ENCODE data around the gene ADPGK. TPM values are rescaled to one million over a fixed set of nuclear protein-coding genes. Genes with fewer than 3 reads are reported as not detected.

Gene ADPGK
- total and polyA plus RNA-seq, 2 donors from 2014 or later = 23.9 to 42.5 TPM

DNA sequence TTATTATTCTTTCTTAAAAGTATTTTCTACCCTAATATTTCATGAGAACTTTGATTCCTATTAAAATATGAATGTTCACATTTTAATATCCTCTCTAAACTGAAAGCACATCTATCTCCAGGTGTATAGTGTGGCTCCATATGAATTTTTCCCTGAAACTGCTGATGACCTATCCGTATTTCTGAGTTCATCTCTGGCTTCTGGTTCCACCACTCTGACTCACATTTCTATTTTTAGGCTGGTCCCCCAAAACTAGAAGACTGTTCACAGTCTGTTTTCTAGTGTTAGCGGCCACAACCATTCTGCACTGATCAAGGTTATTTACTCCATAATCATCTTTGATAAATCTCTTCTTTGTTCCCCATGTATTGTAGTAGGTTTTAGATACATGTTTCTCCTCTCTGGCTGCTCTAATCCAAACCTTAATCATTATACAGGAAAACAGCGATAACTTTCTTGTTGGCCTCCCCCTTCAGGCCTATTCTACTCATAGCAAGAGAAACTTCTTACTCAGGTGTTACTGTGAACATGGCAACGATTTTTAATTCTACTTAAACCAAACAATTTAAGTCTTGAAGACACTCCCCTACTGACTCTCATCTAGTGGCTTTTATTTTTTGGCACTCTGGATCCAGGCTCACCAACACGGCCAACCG is 12.8 kb downstream of the ADPGK start:
- Histone ChIP-seq H3K27ac (ENCODE audit: low read depth in 2 of 2, low read length in 2 of 2) (no peak overlapping the region), H3K9me3 (ENCODE audit: control insufficient read depth in 2 of 3, insufficient read depth in 1 of 3, low read length in 3 of 3) (peaks cover 0 to 9% (median 2%) of the 10 kb centered on the region in 3 donors), H3K4me1 (ENCODE audit: control insufficient read depth in 2 of 3, insufficient read depth in 2 of 3, low read depth in 1 of 3, low read length in 3 of 3) (peaks cover 0 to 5% (median 0%) of the 10 kb centered on the region in 3 donors), H3K36me3 (ENCODE audit: control insufficient read depth in 2 of 3, insufficient read depth in 3 of 3, low read length in 3 of 3) (peaks cover 2 to 17% (median 16%) of the 10 kb centered on the region in 3 donors), H3K27me3 (ENCODE audit: control insufficient read depth, insufficient read depth, low read length) (no peaks in the 10 kb centered on the region), H3K4me3 (ENCODE audit: low read length in 3 of 3) (no peak overlapping the region), H3K9ac (ENCODE audit: low read length in 3 of 3) (no peak overlapping the region)
- TF ChIP-seq, protein P1, sequence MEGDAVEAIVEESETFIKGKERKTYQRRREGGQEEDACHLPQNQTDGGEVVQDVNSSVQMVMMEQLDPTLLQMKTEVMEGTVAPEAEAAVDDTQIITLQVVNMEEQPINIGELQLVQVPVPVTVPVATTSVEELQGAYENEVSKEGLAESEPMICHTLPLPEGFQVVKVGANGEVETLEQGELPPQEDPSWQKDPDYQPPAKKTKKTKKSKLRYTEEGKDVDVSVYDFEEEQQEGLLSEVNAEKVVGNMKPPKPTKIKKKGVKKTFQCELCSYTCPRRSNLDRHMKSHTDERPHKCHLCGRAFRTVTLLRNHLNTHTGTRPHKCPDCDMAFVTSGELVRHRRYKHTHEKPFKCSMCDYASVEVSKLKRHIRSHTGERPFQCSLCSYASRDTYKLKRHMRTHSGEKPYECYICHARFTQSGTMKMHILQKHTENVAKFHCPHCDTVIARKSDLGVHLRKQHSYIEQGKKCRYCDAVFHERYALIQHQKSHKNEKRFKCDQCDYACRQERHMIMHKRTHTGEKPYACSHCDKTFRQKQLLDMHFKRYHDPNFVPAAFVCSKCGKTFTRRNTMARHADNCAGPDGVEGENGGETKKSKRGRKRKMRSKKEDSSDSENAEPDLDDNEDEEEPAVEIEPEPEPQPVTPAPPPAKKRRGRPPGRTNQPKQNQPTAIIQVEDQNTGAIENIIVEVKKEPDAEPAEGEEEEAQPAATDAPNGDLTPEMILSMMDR (IDR thresholded peaks at IDR 0.05; ENCODE audit: borderline replicate concordance, extremely low read depth, insufficient read depth) = no peak
- DNase-seq = no peak
- no peak for FAIRE-seq
- intact Hi-C loops (cut with DNase I) = no loop called here

DNA sequence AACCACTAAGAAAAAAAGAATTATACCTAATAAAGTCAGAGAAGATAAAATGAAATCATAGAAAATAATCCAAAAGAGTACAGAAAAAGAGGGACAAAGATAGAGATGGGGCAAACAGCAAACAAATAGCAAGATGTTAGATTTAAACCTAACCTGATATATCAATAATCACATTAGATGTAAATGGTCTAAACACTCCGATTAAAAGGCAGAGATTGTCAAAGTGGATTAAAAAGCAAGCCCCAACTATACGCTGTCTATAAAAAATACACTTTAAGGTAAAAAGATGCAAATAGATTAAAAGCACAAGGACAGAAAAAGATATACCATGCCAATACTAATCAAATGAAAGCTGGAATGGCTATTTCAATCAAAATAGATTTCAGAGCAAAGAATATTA is 16.8 kb downstream of the ADPGK start:
- Histone ChIP-seq H3K9me3 (ENCODE audit: control insufficient read depth in 2 of 3, insufficient read depth in 1 of 3, low read length in 3 of 3) (peaks cover 0 to 9% (median 2%) of the 10 kb centered on the region in 3 donors), H3K27ac (ENCODE audit: low read depth in 2 of 2, low read length in 2 of 2) (no peak overlapping the region), H3K4me1 (ENCODE audit: control insufficient read depth in 2 of 3, insufficient read depth in 2 of 3, low read depth in 1 of 3, low read length in 3 of 3) (no peaks in the 10 kb centered on the region), H3K27me3 (ENCODE audit: control insufficient read depth, insufficient read depth, low read length) (no peaks in the 10 kb centered on the region), H3K9ac (ENCODE audit: low read length in 3 of 3) (no peak overlapping the region), H3K36me3 (ENCODE audit: control insufficient read depth in 2 of 3, insufficient read depth in 3 of 3, low read length in 3 of 3) (peaks cover 2 to 11% (median 8%) of the 10 kb centered on the region in 3 donors), H3K4me3 (ENCODE audit: low read length in 3 of 3) (no peak overlapping the region)
- DNase-seq = no peak
- no peak for FAIRE-seq
- TF ChIP-seq, protein P1 (IDR thresholded peaks at IDR 0.05; ENCODE audit: borderline replicate concordance, extremely low read depth, insufficient read depth) = no peak
- intact Hi-C loops (cut with DNase I) = no loop called here

GRCh38 chr15:72766025-72766424 is 17.5 kb downstream of the ADPGK start:
- H3K9me3 ChIP-seq (ENCODE audit: control insufficient read depth in 2 of 3, insufficient read depth in 1 of 3, low read length in 3 of 3) = peaks cover 0 to 9% (median 2%) of the 10 kb centered on the region in 3 donors
- no peak overlapping the region for H3K27ac ChIP-seq (ENCODE audit: low read depth in 2 of 2, low read length in 2 of 2)
- TF ChIP-seq, protein P1 (IDR thresholded peaks at IDR 0.05; ENCODE audit: borderline replicate concordance, extremely low read depth, insufficient read depth) = no peak
- DNase-seq (no peak), FAIRE-seq (no peak)
- no peaks in the 10 kb centered on the region for H3K4me1 ChIP-seq (ENCODE audit: control insufficient read depth in 2 of 3, insufficient read depth in 2 of 3, low read depth in 1 of 3, low read length in 3 of 3)
- H3K4me3 ChIP-seq (ENCODE audit: low read length in 3 of 3) = no peak overlapping the region
- no peak overlapping the region for H3K9ac ChIP-seq (ENCODE audit: low read length in 3 of 3)
- peaks cover 2 to 8% (median 8%) of the 10 kb centered on the region in 3 donors for H3K36me3 ChIP-seq (ENCODE audit: control insufficient read depth in 2 of 3, insufficient read depth in 3 of 3, low read length in 3 of 3)
- H3K27me3 ChIP-seq (ENCODE audit: control insufficient read depth, insufficient read depth, low read length) = no peaks in the 10 kb centered on the region
- intact Hi-C loops (cut with DNase I) = no loop called here

Data from kidney (tissue), 14 donors.